AG04450 (cell line): ENCODE data around the gene PIK3AP1. TPM values are rescaled to one million over a fixed set of nuclear protein-coding genes. Genes with fewer than 3 reads are reported as not detected.

Source experiments
- CTCF ChIA-PET: fragments of 300-600, 350-600 bp; formaldehyde crosslinking; extraction: SDS; loops from one replicate; lab custom pipeline; 2022; ENCODE audit warnings: antibody characterized with exemption, inconsistent platforms; lab: Charles Lee
- POLR2A ChIA-PET: fragments of 350-600 bp; formaldehyde crosslinking; extraction: SDS; loops from one replicate; lab custom pipeline; 2021; ENCODE audit warnings: antibody characterized with exemption, inconsistent platforms; lab: Yijun Ruan, JAX
- DNase-seq: peaks from one replicate; pipeline ENCODE4 v3.0.0-alpha.2; 2011; ENCODE audit warnings: low read depth, low spot score
- H3K27ac ChIP-seq: one replicate; pipeline ENCODE4 v1.5.1; 2012; ENCODE audit warnings: low read depth, low read length, control low read depth
- H3K27me3 ChIP-seq: one replicate; pipeline ENCODE4 v1.6.0; 2012; ENCODE audit warnings: low read length; ENCODE audit not compliant: control insufficient read depth, insufficient read depth
- H3K4me3 ChIP-seq: 2 replicates; pipeline ENCODE4 v1.5.1; 2011; ENCODE audit warnings: mild to moderate bottlenecking, low read depth, low read length, control low read depth
- H3K9me3 ChIP-seq: 2 replicates; pipeline ENCODE4 v1.5.1; 2012; ENCODE audit warnings: low read length; ENCODE audit not compliant: control insufficient read depth, insufficient read depth
- polyA plus RNA-seq: library from polyadenylated mRNA; depleted of rRNA; stranded (reverse); fragments of >200 nt; gene quantifications from 2 replicates; pipeline ENCODE4 v1.2.3, GENCODE V29; 2011
- TF ChIP-seq, protein P1 (sequence below): IDR thresholded peaks from 2 replicates; pipeline ENCODE4 v1.5.1; 2011; ENCODE audit warnings: low read depth, low read length, control low read depth, inconsistent platforms

Gene PIK3AP1
- polyA plus RNA-seq, 1 experiment, result 0.05 TPM

GRCh38 chr10:96716390-96716789 lies 3.9 kb downstream of the PIK3AP1 start:
- CTCF ChIA-PET, result no interaction called here
- Histone ChIP-seq H3K27me3 (peaks cover 26% of the 10 kb centered on the region), H3K9me3 (no peaks in the 10 kb centered on the region; the same call in 1 of the 2 replicates), H3K4me3 (no peak overlapping the region), H3K27ac (no peak overlapping the region)
- DNase-seq, result no peak
- TF ChIP-seq, protein P1, sequence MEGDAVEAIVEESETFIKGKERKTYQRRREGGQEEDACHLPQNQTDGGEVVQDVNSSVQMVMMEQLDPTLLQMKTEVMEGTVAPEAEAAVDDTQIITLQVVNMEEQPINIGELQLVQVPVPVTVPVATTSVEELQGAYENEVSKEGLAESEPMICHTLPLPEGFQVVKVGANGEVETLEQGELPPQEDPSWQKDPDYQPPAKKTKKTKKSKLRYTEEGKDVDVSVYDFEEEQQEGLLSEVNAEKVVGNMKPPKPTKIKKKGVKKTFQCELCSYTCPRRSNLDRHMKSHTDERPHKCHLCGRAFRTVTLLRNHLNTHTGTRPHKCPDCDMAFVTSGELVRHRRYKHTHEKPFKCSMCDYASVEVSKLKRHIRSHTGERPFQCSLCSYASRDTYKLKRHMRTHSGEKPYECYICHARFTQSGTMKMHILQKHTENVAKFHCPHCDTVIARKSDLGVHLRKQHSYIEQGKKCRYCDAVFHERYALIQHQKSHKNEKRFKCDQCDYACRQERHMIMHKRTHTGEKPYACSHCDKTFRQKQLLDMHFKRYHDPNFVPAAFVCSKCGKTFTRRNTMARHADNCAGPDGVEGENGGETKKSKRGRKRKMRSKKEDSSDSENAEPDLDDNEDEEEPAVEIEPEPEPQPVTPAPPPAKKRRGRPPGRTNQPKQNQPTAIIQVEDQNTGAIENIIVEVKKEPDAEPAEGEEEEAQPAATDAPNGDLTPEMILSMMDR, result no peak
- POLR2A ChIA-PET, result no interaction called here

DNA sequence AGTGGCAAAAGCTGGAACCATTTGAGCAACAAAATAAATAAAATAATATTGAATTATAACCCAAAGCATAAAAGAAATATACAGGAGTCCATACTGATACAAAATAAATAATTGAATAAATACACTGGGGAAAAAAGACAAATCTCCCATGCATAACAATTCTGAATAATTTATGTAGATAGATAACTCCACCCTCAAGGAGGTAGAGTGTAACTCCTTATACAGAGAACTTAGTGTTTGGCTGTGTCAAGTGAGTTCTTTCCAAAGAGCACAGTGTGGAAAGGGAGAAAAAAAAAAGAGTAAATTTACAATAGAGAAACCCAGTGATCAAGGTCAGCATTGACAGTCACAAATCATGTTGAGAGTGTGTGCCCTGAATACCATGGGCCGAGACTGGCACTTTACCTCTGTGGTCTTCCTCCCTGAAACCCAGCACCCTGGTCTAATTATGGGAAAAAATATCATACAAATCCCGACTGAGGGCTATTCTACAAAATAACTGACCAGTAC lies 5.5 kb downstream of the PIK3AP1 start:
- no peaks in the 10 kb centered on the region; the same call in 1 of the 2 replicates for H3K9me3 ChIP-seq

GRCh38 chr10:96714031-96714590 lies 6.2 kb downstream of the PIK3AP1 start:
- ChIA-PET POLR2A (no interaction called here), CTCF (no interaction called here)
- TF ChIP-seq, protein P1, result no peak
- H3K27me3 ChIP-seq, result peaks cover 6% of the 10 kb centered on the region
- no peak overlapping the region for H3K27ac ChIP-seq
- no peak for DNase-seq
- no peaks in the 10 kb centered on the region for H3K9me3 ChIP-seq
- no peak overlapping the region for H3K4me3 ChIP-seq

More for the DNA sequence above, 5.5 kb downstream of the PIK3AP1 start:
- H3K4me3 ChIP-seq, result no peak overlapping the region
- peaks cover 13% of the 10 kb centered on the region for H3K27me3 ChIP-seq
- ChIA-PET POLR2A (no interaction called here), CTCF (no interaction called here)
- TF ChIP-seq, protein P1, result no peak
- no peak for DNase-seq
- H3K27ac ChIP-seq, result no peak overlapping the region

DNA sequence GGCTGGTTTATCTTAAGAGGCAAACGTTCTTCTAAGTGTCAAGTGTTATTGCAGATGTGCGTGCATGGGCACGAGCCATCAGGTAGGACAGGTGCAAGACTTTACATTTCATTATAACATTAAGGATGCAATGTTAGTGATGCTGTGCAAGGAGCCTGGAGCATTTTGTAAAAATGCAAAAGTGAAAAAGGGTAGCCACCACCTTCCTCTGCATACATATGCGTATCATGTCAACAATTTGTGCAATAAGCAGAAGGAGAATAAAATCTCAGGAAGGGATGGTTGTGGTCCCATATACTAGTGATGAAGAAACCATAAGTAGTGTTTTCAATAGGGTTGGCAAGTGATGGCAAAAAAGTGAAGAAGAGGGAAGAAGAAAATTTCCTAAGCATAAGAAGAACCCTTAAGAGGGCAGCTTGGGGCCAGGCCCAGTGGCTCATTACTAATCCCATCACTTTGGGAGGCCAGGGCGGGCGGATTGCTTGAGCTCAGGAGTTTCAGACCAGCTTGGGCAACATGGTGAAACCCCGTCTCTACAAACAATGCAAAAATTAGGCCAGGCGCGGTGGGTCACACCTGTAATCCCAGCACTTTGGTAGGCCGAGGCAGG lies 7.5 kb downstream of the PIK3AP1 start:
- no peaks in the 10 kb centered on the region for H3K27me3 ChIP-seq
- CTCF ChIA-PET, result no interaction called here
- no peak for DNase-seq
- no peak overlapping the region for H3K27ac ChIP-seq
- TF ChIP-seq, protein P1, result no peak
- H3K4me3 ChIP-seq, result no peak overlapping the region
- POLR2A ChIA-PET, result interaction anchor here (0.7 kb wide), 1 partner anchor 16 kb away, joined by 3 read pairs; no protein-coding TSS in a partner anchor
- no peaks in the 10 kb centered on the region for H3K9me3 ChIP-seq

DNA sequence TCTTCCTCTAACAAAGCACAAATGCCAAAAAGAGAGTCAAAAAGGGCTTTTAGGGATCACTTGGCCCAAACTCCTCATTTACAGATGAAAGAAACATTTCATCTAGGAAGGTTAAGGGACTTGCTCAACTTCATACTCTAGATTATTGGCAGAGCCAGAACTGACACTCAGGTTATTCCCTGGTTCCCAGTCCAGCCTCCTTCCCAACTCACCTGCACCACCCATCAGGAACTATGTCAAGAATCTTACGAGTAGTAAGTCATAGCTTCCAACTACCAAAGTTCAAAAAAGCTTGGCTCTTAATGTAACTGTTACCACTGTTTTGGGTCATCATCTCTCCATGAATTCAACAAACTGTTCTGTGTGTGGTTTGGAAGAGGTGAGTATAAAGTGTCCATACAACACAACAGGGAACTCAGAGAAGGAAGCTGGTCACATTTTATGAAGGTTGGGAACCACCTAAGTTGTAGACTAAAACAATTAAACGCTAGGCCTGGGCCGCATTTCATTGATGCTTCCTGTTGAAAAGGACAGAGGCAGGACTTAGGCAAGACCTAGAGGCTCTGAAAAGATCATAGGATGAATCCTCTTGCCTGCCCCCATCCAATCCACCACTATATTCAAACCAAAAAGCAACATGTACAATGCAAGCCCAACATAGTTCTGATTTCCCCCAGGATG lies 9.1 kb downstream of the PIK3AP1 start:
- Histone ChIP-seq H3K4me3 (no peak overlapping the region), H3K9me3 (no peaks in the 10 kb centered on the region), H3K27me3 (no peaks in the 10 kb centered on the region), H3K27ac (no peak overlapping the region)
- TF ChIP-seq, protein P1, result no peak
- no peak for DNase-seq
- ChIA-PET POLR2A (no interaction called here), CTCF (no interaction called here)
